HG03432 (cell line): Measurements from ENCODE around the gene SLC22A23.
A peak's percentile ranks its signal among the peaks of the same experiment; 100 is the strongest.

Experiments
- ATAC-seq: cut with Tn5 transposase; IDR thresholded peaks from one replicate; pipeline ENCODE4 v1.9.1; 2021; ENCODE audit warnings: mild to moderate bottlenecking, moderate library complexity; ENCODE audit not compliant: unreplicated experiment

The SLC22A23 gene

DNA sequence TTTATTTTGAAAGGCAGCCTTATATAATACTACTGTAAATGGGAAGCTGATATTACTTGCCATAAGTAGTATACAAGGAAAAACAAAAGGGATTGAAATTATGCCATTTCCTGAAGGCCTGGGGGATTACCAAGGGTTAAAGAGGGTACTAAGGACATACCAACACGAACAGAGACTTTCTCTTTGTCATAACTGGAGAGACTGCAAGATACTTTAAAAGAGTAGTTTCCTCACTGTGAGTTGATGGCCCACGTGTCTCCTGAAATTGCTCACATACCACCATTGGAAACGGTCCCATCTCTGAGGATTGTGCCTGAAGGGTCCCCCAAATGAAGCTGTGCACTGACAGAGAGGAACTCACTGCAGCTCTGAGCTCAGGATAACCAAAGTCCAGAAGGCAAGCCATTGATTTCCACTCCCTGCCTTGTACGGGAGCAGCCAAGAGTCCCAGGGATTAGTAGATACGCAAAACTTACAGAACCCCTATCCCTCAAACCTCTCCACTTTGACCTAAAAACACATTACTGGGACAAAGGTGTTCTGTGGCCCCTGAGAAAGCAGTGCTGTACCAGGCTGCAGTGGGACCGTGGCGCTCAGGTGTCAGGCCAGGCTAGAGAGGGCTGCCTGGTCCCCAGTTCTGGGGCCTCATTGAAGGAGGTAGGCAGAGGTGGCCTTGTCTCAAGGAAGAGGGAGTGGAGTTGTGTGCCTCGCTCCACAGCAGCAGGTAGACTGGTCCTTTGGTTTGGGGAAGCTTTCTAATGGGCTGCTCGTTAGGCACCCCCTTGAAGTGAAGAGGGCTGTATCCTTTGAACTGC is 182.9 kb downstream of the SLC22A23 start:
- no peak for ATAC-seq

DNA sequence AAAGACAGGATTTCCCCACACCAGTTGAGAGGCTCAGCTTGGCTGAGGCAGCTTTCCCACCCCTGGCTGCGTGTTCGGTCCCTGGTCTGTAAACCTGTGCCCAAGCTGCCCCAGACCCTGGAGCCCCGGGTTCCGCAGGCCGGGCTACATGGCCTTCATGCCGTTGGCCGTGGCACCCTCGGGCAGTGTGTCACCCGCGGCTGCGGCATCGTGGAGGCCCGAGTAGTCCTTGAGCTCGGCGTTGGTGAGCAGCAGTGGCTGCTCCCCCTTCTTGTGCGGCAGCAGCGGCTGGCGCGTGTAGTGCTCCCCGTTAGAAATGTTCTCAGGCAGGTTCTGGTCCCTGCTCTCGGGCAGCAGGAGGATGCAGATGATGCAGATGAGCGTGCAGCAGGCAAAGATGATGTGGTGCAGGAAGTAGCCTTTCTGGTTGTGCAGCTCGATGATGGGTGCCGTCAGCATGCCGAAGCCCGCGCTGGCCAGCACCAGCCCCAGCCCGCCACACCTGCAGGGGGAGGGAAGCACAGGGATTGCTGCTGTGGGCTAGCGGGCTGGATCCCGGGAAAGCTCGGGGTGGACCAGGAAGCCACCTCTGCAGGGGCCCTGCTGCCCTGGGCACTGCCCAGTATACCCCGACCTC is 183.8 kb downstream of the SLC22A23 start:
- no peak for ATAC-seq

DNA sequence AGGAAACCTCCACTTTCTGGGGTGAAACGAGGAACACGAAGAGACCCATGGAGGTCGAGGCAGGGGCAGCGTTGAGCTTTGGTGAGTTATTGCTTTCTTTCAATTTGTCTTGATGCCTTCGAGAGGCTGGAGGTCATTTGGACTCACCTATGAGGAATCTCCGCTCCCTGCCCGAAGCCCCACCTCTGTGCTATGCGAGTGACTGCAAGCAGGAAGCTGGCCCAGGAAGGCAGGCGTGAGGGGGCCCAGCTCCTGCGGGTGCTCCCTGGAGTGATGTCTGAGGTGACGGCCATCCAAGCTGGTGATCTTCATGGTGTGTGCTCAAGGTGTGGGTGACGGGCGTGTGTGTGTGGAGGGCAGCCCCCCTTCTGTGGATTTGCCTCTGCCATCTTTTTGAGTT is 185.1 kb downstream of the SLC22A23 start:
- no peak for ATAC-seq

DNA sequence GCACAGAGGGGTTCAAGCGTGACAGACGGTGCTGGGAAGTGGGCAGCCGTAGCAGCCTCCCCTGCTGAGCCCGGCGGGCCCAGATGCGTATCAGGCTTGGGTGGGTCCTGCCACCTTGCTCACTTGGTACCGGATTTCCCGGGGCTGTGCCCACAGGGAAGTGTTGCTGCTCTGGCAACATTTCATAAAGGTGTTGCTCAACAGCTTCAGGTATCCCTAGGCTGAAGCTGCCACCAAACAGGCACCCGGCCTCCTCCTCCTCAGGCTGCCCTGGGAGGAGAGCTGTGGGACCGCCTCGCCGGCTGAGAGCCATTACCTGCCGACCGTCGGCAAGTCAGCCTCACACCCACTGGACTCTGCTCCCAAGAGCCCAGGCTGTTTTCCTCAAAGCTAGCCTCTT is 186.6 kb downstream of the SLC22A23 start:
- ATAC-seq: no peak

DNA sequence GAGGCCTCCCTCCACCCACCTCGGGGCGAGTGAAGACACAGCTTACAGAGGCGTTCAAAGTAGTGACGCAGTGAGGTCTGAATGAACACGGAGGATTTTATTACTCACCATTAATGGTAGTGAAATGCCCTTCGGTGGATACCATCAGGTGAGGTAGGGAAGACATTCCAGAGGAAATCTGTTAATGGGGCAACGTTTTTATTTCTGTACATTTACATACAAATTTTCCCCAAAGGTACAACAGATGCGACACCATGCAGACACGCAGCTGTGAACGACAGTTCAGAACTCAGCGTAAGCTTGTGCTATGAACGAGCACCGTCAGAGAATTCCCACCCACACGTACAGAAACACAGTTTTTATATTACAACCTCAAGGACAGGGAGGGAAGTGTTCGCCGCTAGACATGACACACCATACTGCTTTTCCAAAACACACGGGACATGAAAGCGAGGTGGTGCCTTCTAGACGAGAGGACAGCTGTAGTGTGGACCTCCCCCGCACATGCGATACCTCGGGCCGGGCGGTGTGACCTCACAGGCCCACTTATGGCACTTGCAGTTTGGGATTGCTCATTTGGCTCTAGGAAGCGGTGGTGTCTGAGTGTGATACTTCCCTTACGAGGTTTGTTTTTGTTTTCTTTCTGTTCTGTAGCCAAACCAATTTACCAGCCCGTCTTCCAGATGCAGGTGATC is 187.4 kb downstream of the SLC22A23 start:
- no peak for ATAC-seq

DNA sequence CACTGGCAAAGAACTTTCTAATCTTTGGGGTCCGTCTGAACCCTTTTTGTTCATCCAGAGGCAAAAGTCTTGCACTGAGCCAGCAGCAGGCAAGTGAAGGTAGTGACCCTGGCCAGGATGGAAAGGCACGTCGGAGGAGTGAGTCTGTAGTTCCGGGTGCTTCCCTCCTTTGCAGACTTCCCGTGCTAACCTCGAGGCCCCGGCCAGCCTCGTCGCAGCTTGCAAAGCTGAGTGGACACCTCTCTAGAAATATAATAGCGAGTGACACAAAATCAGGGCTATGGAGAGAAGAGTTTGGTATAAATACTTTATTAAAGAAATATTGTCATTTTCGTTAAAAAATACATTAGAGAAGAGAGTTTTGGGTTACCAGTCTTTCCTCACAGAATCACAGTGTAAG is 188.2 kb downstream of the SLC22A23 start:
- no peak for ATAC-seq

DNA sequence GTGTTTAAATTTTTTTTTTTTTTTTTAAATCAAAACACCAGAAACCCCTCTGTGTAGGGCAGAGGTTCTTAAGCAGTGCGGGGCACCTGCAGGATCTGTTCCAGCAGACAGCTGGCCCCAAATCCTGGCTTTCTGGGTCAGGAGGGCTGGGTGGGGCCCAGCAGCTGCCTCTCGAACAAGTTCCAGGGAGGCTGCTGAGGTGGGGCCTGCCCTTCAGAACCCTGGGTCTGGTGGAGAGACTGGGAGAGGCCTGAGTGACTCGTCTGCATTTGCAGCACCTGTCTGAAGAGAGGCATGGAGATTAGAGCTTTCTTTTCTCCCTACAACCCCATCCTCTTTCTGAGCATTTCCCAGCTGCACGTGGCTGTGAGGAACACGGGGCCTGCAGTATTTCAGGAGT is 189.7 kb downstream of the SLC22A23 start:
- no peak for ATAC-seq

DNA sequence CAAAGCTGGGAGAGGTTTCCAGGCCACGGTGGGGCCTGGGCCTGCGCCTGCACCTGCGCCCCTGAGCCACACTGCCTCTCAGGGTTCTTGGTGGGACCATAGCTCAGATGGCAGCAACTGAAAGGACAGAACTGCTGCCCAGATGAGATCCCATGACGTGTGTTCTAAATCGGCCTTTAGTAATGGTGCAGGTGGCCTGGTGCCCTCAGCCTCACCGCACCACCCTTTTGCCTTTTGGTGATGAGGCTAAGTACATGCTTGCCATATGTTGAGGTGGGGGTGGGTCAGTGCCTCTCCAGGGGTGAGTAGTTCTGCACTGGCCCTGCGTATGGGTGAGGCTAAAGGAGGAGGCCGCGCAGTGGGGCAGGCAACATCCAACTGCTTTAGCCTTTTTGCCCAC is 190.7 kb downstream of the SLC22A23 start:
- no peak for ATAC-seq

DNA sequence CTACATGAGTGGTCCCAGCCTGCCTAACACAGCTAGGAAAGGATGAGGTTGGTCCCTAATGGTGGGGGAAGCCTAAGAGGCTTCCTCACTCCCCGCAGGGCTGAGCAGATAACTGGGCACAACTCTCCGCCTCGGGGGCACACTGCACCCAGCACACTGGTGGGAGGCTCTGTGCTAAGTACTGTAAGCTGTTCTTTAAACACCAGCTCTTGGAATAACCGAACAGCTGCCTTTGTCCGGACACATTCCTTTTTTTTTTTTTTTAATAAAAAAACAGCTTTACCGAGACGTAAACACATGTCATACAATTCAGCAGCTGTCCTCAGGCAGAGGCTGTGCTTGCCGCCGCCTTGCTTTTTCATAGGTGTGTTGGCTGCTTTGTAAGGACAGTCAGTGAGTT is 191.2 kb downstream of the SLC22A23 start:
- ATAC-seq: no peak

DNA sequence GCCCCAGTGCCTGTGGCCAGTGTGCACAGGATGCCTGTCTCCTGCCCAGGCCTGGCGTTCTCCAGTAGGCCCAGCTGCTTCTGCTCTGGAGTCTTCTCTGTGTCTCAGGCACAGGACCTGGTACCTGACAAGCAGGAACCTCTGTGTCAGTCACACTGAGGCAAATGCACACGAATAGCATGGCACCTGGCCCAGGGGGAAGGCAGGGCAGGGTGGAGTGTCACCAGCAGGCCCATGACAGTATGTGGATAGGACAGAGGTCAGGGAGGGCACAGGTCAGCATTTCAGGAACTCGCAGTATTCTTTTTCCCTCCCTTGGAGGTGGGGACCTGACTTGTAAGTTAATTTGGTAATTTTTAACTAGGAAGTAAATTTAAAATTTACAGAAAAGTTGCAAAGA is 192.5 kb downstream of the SLC22A23 start:
- no peak for ATAC-seq

DNA sequence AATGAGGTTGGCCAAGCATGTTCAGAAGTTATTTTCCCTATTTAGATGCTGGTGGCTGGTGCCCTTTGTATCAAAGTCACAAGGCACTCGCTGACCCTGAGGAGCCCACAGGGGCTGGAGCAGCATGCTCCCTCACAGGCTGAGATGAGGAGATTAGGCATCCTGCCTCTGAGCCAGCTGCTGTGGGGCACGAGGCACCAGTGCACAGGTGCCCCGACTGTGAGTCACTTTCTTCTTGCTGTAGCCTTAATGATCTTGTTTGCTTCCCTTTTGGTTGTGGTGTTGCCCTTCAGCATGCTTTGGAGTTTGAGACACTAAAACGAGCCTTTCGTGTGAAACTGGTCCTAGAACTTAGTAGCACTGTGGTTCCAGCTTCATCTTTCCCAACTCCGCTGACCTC is 193.8 kb downstream of the SLC22A23 start:
- ATAC-seq: no peak

DNA sequence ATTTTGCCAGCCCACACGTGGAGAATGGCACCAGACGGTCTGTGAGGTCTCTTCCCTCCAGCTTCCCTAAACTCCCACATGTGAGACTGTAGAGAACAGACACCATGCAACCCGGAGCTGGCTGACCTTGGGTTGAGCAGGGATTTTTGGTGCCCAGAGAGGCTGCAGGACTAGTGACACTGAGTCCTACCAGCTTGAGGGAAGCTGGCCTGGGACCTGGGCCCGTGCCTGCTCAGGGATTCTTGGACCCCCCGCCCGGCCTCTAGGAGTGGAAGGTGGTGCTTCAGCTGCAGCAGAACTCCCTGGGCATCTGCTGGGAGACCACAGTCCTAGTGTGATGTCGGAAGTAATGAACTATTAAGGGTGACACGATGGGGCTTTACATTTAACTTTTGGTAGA is 194.9 kb downstream of the SLC22A23 start:
- ATAC-seq: no peak

DNA sequence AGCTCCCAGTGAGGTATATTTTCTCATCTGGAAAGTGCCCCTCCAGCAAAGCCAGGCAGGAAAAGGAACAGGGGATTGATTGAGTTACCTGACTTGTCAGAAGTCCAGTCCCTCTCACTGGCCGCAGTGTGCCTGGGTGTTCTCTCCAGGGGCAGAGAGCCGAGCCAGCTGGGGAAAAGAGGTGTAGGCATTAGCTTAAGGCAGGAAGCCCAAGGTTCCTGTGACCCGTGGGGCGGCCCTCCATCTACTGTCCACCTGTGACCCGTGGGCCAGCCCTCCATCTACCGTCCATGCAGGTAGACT is 195.4 kb downstream of the SLC22A23 start:
- no peak for ATAC-seq

DNA sequence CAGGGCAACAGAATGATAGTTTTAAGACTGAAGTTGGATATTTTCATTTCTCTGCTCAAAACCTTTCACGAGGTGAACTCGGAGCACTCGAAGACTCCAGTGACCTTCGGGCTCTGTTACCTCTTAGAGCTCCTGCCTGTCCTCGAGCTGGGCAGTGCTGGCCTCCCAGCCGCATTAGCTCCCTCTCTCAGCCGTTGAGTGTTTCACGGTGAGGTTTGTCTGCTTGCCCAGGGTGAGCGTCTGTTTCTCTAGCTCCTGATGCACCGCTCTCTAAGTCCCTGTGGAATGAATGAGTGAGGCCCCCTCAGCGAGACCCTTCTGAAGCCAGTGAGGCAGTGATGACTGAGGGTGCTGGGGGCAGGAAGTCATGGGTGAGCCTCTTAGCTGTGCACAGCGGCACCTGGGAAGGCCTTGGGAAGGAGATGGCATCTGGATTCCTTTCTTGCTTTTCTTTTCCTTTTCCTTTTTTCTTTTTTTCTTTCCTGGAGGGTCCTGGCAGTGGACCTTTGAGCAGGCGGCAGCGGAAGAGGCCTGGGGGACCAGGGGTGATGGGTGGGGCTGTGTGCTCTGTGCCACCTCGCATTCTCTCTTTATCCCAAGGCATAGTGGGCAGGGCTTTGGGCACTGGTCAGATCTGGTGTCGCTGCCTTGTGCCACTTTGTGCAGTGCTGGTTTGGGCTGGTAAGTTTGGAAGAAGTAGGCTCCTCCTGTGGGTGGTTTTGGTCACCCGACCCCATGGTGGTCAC is 195.9 kb downstream of the SLC22A23 start:
- ATAC-seq: no peak

DNA sequence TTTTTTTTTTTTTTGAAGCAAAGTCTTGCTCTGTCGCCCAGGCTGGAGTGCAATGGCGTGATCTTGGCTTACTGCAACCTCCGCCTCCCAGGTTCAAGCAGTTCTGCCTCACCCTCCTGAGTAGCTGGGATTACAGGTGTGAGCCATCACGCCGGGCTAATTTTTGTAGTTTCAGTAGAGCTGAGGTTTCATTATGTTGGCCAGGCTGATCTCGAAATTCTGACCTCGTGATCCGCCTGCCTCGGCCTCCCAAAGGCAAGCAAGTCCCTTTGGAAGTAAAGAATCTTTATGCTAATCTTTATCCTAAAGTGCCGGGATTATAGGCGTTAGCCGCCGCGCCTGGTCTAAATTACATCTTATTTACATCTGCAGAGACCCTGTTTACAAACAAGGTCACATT is 196.6 kb downstream of the SLC22A23 start:
- ATAC-seq: no peak

DNA sequence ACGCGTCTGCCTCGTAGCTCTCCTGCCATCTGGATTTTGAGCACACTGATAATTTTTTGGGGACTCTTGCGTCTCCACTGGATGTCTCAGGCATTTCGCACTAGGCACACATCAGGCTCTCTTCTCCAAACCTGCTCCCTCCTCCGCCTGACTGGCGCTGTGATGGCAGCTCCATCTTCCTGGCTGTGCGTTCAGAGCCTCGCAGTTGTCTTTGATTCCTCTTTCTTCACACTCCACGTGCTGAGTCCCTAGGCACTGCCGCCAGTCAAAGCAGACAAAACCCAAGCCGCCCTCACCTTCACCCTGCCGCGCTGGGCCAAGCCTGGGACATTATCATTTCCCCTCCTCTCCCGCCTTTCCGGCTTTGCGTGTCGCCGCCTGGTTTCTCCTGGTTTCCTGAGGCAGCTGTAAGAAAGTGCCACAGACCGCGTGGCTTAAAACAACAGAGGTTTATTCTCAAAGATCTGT is 197.3 kb downstream of the SLC22A23 start:
- ATAC-seq: peak; percentile 34

DNA sequence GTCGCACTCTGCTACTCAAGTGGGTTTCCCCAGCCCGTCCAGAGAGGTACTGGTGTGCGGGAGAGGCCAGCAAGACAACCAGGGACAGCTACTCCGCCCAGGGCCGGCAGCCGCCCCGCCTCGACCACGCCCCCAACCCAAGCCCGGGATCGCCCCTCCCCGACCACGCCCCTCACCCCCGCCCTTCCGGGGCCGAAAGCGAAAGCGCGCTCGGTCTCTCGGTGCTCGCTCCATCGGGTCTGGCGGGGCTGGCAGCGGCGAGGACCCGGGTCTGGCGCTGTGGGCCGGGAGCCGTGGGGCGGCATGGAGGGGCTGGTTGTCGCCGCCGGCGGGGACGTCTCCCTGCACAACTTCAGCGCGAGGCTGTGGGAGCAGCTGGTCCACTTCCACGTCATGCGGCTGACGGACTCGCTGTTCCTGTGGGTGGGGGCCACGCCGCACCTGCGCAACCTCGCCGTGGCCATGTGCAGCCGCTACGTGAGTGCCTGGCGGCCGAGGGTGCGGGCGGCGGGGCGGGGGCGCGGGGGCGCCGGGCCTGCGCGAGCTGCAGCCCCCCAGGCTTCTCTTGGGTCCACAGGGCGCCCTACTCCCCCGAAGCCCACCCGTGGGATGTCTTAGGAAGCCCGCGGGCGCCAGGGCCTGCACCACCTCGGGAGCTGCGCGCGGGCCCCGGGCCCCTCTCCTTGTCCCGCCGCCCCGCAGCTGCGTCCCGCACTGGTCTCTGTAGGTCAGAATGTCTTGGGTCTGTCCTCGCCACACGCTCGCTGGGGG is 197.9 kb downstream of the SLC22A23 start, which contains the start of gene PSMG4:
TSS of gene PSMG4 (plus strand) at position 228 of the 771 bp plus-strand sequence. CDS start at position 304, 76 bp downstream.
- peak; percentile 85 for ATAC-seq

DNA sequence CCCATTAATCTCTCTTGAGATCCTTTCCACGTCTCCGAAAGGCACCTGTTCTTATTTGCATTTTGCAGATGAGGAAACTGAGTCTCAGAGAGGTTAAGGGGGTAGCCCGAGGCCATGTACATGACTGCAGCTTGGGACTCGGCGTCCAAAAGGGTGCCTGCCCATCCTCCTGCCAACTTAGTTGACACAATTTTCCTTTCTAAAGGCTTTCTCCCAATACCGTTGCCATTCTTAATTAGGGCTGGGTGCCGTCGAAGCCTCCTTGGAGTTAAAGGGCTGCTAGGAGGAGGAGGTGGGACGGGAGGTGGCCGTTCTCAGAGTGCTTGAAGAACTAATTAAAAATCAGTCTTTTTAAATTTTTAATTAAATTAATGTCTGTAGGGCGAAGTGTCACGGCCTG is 198.6 kb downstream of the SLC22A23 start:
- ATAC-seq: no peak

DNA sequence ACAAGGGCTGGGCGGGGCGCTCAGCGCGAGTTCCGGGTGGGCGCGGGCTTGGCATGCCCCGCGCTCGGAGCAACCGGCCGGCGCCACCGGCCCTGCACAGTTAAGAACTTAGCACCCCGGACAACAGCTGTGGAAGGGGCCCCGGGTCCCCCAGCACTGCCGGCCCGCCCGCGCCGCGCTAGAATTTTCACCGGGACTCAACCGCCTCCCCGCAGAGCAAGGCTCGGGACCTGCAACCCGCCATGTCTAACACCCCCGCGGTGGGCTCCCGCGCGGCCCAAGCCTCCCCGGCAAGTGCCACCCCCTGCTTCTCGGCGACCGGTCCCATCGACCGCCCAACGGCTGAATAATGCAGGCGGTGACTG is 203.3 kb downstream of the SLC22A23 start:
- no peak for ATAC-seq

DNA sequence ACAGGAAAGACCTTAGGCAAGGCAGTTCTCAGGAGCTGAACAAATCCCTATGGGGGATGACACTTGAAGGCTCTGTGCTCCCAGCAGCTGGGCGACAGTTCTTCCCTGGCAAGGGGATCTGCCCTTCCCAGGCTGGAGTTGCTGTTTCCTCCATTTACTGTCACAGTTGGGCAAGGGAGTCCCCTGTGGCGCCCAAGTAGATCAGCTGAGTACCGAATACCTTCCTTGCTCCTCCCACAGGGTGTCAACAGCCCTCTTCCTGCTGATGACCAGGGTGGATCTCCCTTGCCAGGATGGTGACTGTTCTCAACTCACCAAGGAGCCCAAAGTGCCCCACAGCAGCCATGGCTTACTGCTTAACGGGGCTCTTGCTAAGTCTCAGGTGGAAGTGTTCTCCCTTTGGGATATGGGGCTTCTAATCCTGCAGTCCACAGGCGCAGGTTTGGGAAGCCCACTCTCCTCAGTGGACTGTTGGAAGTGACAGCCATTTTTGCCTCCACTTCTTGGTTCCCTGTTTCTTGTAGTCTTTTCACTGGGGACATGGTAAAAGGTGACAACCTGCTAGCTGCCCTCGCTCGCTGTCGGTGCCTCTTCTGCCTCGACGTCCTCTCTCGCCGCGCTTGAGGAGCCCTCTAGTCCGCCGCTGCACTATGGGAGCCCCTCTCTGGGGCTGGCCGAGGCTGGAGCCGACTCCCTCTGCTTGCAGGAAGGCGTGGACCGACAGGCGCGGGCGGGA is 203.8 kb downstream of the SLC22A23 start:
- no peak for ATAC-seq
